GM12878 (cell line): Measurements from ENCODE around the gene SLC5A1. TPM values are rescaled to one million over a fixed set of nuclear protein-coding genes. Genes with fewer than 3 reads are reported as not detected.

Experiments
- ATAC-seq: fragments of 200-7000 bp; cut with Tn5 transposase; 3 replicates; pipeline ENCODE4 v1.9.1; 2020; ENCODE audit warnings: mild to moderate bottlenecking, moderate library complexity
- Bru-seq: library from RNA; stranded (reverse); fragments of 400-500 nt; gene quantifications from one replicate; lab custom pipeline; 2021; lab: Mats Ljungman, UMichigan
- BruChase-seq, 2 experiments: library from RNA; stranded (reverse); fragments of 400-500 nt; gene quantifications; one replicate each; lab custom pipeline; 2021; lab: Mats Ljungman, UMichigan
- BruUV-seq: library from RNA; stranded (reverse); fragments of 400-500 nt; replicated peaks from 2 replicates; lab custom pipeline; 2021; lab: Mats Ljungman, UMichigan
- CTCF ChIA-PET: fragments of 300-600 bp; sonication (Branson Sonifier 250); formaldehyde crosslinking; extraction: SDS; loops from one replicate; lab custom pipeline; 2021; ENCODE audit warnings: inconsistent platforms; lab: Yijun Ruan, JAX
- POLR2A ChIA-PET: fragments of 350-600 bp; formaldehyde crosslinking; extraction: SDS; loops from one replicate; lab custom pipeline; 2021; ENCODE audit warnings: inconsistent platforms; lab: Charles Lee
- RAD21 ChIA-PET: fragments of 300-600 bp; sonication (Branson Sonifier 250); formaldehyde crosslinking; loops from one replicate; lab custom pipeline; 2023; ENCODE audit warnings: antibody characterized with exemption; ENCODE audit not compliant: unreplicated experiment; lab: Charles Lee
- SMC1A ChIA-PET: fragments of 300-600 bp; sonication (Branson Sonifier 250); formaldehyde crosslinking; loops from one replicate; lab custom pipeline; 2023; ENCODE audit not compliant: unreplicated experiment, uncharacterized antibody; lab: Charles Lee
- DNase-seq: peaks from one replicate; pipeline ENCODE4 v3.0.0-alpha.2; 2011; ENCODE audit warnings: low read depth, low spot score
- FAIRE-seq: peaks from 3 replicates; lab custom pipeline; 2011; peaks lifted over from hg19 to GRCh38; lab: Jason Lieb, UNC
- H2AFZ ChIP-seq: 2 replicates; pipeline ENCODE4 v1.6.0; 2011; ENCODE audit warnings: low read depth, low read length, control low read depth; ENCODE audit not compliant: control insufficient read depth
- H3K27ac ChIP-seq: 2 replicates; pipeline ENCODE4 v1.5.1; 2011; ENCODE audit warnings: control low read depth; ENCODE audit not compliant: control insufficient read depth, insufficient read depth
- H3K27me3 ChIP-seq, 2 experiments: replicated peaks in 1 of 2; 2 replicates each; pipeline versions ENCODE4 v1.6.0 to v1.6.1; 2011; ENCODE audit warnings: low read length in 1 of 2; ENCODE audit not compliant: control insufficient read depth in 2 of 2, insufficient read depth in 2 of 2
- H3K36me3 ChIP-seq, 2 experiments: 2 replicates each; pipeline ENCODE4 v1.5.1; 2011; ENCODE audit warnings: low read length in 1 of 2; ENCODE audit not compliant: control insufficient read depth in 2 of 2, insufficient read depth in 2 of 2
- H3K4me1 ChIP-seq: 2 replicates; pipeline ENCODE4 v1.6.1; 2011; ENCODE audit warnings: mild to moderate bottlenecking, low read length, moderate library complexity, mixed read lengths; ENCODE audit not compliant: control insufficient read depth, insufficient read depth
- H3K4me2 ChIP-seq: 2 replicates; pipeline ENCODE4 v1.6.0; 2011; ENCODE audit warnings: control low read depth; ENCODE audit not compliant: control insufficient read depth, insufficient read depth
- H3K4me3 ChIP-seq: fragments of 200-600 bp; sonication (generic); 2 replicates; pipeline ENCODE4 v1.5.1; 2016
- H3K79me2 ChIP-seq: 2 replicates; pipeline ENCODE4 v1.6.0; 2011; ENCODE audit warnings: low read length; ENCODE audit not compliant: control insufficient read depth, insufficient read depth
- H3K9ac ChIP-seq: 2 replicates; pipeline ENCODE4 v1.8.0; 2011; ENCODE audit warnings: low read length, control low read depth, mixed read lengths; ENCODE audit not compliant: control insufficient read depth, insufficient read depth
- H3K9me3 ChIP-seq: replicated peaks from 3 replicates; pipeline ENCODE4 v1.5.1; 2011; ENCODE audit warnings: mild to moderate bottlenecking, low read length; ENCODE audit not compliant: control insufficient read depth, insufficient read depth
- H4K20me1 ChIP-seq: 2 replicates; pipeline ENCODE4 v1.6.0; 2011; ENCODE audit not compliant: control insufficient read depth, insufficient read depth
- CHD4 ChIP-seq: fragments of 200-600 bp; sonication (generic); IDR thresholded peaks from 2 replicates; pipeline ENCODE4 v1.6.1; 2016; ENCODE audit warnings: mild to moderate bottlenecking
- DPF2 ChIP-seq: fragments of 450-650 bp; IDR thresholded peaks from 2 replicates; pipeline ENCODE4 v1.6.1; 2017; ENCODE audit warnings: mild to moderate bottlenecking
- EP300 ChIP-seq, 2 experiments: fragments of 150-350 bp in 1 of 2; IDR thresholded peaks; 2 replicates each; pipeline ENCODE4 v1.6.1; 2011 to 2012; ENCODE audit warnings: low read depth in 2 of 2, low read length in 2 of 2, borderline replicate concordance in 1 of 2, improper control_type of control experiment in 1 of 2, inconsistent platforms in 1 of 2; ENCODE audit not compliant: control insufficient read depth in 1 of 2
- NFIC ChIP-seq: IDR thresholded peaks from 2 replicates; pipeline ENCODE4 v1.6.1; 2012; ENCODE audit warnings: low read depth, mild to moderate bottlenecking, inconsistent platforms, low read length, moderate library complexity
- NRF1 ChIP-seq: conservative IDR thresholded peaks from 2 replicates; pipeline ENCODE4 v1.6.1; 2011; ENCODE audit warnings: mild to moderate bottlenecking, low read depth, low read length, improper control_type of control experiment
- POLR2A ChIP-seq: IDR thresholded peaks from 2 replicates; pipeline ENCODE4 v1.6.1; 2011; ENCODE audit warnings: low read depth, mild to moderate bottlenecking, low read length
- POLR2AphosphoS2 ChIP-seq: IDR thresholded peaks from 2 replicates; pipeline ENCODE4 v1.6.1; 2011; ENCODE audit warnings: low read depth, mild to moderate bottlenecking, low read length, improper control_type of control experiment, moderate library complexity
- POLR2AphosphoS5 ChIP-seq: IDR thresholded peaks from 2 replicates; pipeline ENCODE4 v1.6.1; 2011; ENCODE audit warnings: mild to moderate bottlenecking, low read length, inconsistent platforms
- YBX1 ChIP-seq: fragments of 450-650 bp; IDR thresholded peaks from 2 replicates; pipeline ENCODE4 v1.6.1; 2016; ENCODE audit warnings: antibody characterized with exemption
- WGBS: methylation state at CpG from one replicate; pipeline ENCODE4 v1.1.6; 2016; ENCODE audit warnings: low lambda C conversion rate; ENCODE audit not compliant: insufficient replicate concordance, insufficient coverage; ENCODE audit errors: missing lambda C conversion rate; 5-methylcytosine and 5-hydroxymethylcytosine counted together
- in situ Hi-C: fragments of 300-500 bp; cut with MboI; formaldehyde crosslinking; loops from 9 replicates; pipeline ENCODE4 v1.14.3; 2018; ENCODE audit warnings: mixed read lengths
- intact Hi-C: fragments of 100-400 bp; cut with micrococcal nuclease; formaldehyde crosslinking; loops from one replicate; pipeline ENCODE4 v1.14.2; 2022; ENCODE audit not compliant: unreplicated experiment
- long read RNA-seq, 2 experiments: library from polyadenylated mRNA; unstranded; transcript quantifications; one replicate each; pipeline ENCODE4 v2.0.0, GENCODE V29; 2019 to 2020
- polyA minus RNA-seq, 3 experiments: library from RNA; depleted of rRNA, polyadenylated mRNA; stranded (reverse); fragments of >200 nt; gene quantifications; 2 replicates each; pipeline ENCODE4 v1.2.3, GENCODE V29; 2011
- polyA plus RNA-seq, 11 experiments: library from polyadenylated mRNA; depleted of rRNA in 4 of 11; unstranded in 6 of 11; stranded (reverse) in 5 of 11; fragments of >200 nt; fragmentation: Nextera tagmentation in 4 of 11; fragmentation: Illumina TruSeq in 1 of 11; extraction: Ambion mirVana in 4 of 11; extraction: Trizol in 1 of 11; gene quantifications; 1 replicate in 1 of 11; 2 replicates in 10 of 11; pipeline versions ENCODE4 v1.2.1 to v1.2.3, GENCODE V29; 2011 to 2016; ENCODE audit warnings: inconsistent platforms in 2 of 11, missing spikeins in 2 of 11, low read depth in 1 of 11
- total RNA-seq, 4 experiments: library from RNA; depleted of rRNA in 3 of 4; stranded (reverse); fragments of >200 nt in 3 of 4; fragmentation: Illumina TruSeq in 1 of 4; extraction: Trizol in 1 of 4; gene quantifications; 2 replicates each; pipeline versions ENCODE4 v1.2.1 to v1.2.3, GENCODE V29; 2013 to 2021
- TF ChIP-seq, protein P1 (sequence below), 3 experiments: IDR thresholded peaks in 2 of 3; conservative IDR thresholded peaks in 1 of 3; 2 replicates each; pipeline ENCODE4 v1.5.1; 2011; ENCODE audit warnings: low read depth in 3 of 3, low read length in 3 of 3, mild to moderate bottlenecking in 3 of 3, control low read depth in 2 of 3, moderate library complexity in 2 of 3, inconsistent platforms in 1 of 3, mixed read lengths in 1 of 3; ENCODE audit not compliant: control insufficient read depth in 2 of 3, insufficient read depth in 1 of 3; ENCODE audit errors: extremely low read depth in 1 of 3

Gene SLC5A1
- total RNA-seq (2013; cell fraction: nucleolus; rRNA removed), result not detected in 2 replicates
- not detected in 2 replicates for total RNA-seq (2014; rRNA removed)
- total RNA-seq (2014; rRNA removed; fragmentation: Illumina TruSeq; extraction: Trizol), result not detected in 2 replicates
- total RNA-seq (2021), result not detected in 2 replicates
- not detected for polyA plus RNA-seq (2011; ENCODE audit: low read depth)
- polyA plus RNA-seq (2011; rRNA removed), result not detected in 2 replicates
- polyA plus RNA-seq (2011; cell fraction: cytosol; rRNA removed), result not detected in 2 replicates
- polyA plus RNA-seq (2011; cell fraction: nucleus; rRNA removed), result 0.10 TPM in 1 of 2 replicates, not detected in the other
- not detected in 2 replicates for polyA plus RNA-seq (2012)
- polyA plus RNA-seq (2014; fragmentation: Illumina TruSeq; extraction: Trizol), result not detected in 2 replicates
- not detected for polyA plus RNA-seq (2014; fragmentation: Nextera tagmentation; extraction: Ambion mirVana)
- 0.01 TPM in 1 of 2 replicates, not detected in the other for polyA plus RNA-seq (2014; rRNA removed)
- not detected for polyA plus RNA-seq (2016; fragmentation: Nextera tagmentation; extraction: Ambion mirVana)
- polyA minus RNA-seq (2011; rRNA and poly(A)+ RNA removed), result 1.1 TPM in 1 of 2 replicates, not detected in the other
- polyA minus RNA-seq (2011; cell fraction: cytosol; rRNA and poly(A)+ RNA removed), result not detected in 2 replicates
- polyA minus RNA-seq (2011; cell fraction: nucleus; rRNA and poly(A)+ RNA removed), result not detected in 2 replicates
- Bru-seq, nascent RNA, result not detected
- BruChase-seq, experiment 1, labeled RNA remaining after a 6-hour chase, result percentile 3 among the genes with signal in this experiment
- BruChase-seq, experiment 2, labeled RNA remaining after a 2-hour chase, result percentile 1 among the genes with signal in this experiment
- long read RNA-seq, experiment 1, result 0 reads
- long read RNA-seq, experiment 2, result 0 reads

DNA sequence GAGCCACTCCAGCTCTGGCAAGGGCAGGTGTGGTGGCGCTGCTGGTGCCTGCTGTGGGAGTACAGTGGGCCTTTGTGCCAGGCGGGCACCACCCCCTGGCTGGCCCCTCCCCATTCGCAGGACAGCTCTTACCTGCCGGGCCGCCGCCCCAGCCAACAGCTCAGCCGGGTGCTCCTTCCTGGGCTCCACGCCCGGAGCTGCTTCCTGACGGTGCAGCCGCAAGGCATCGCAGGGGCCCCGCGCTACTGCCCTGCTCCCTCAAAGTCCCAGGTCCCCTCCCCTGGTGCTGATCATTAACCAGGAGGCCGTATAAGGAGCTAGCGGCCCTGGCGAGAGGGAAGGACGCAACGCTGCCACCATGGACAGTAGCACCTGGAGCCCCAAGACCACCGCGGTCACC, at the start of gene SLC5A1:
Gene SLC5A1 (plus strand): TSS at position 338 of the 400 bp plus-strand sequence. CDS start 21 bp downstream, at position 359.
- H3K79me2 ChIP-seq, result no peaks in the 10 kb centered on the region
- FAIRE-seq, result no peak
- no peak within 1 kb of the TSS for H3K9ac ChIP-seq
- intact Hi-C loops (no loop called here), in situ Hi-C loops (no loop called here)
- H3K4me3 ChIP-seq, result no peak within 1 kb of the TSS
- no peaks in the 10 kb centered on the region for H4K20me1 ChIP-seq
- H3K9me3 ChIP-seq, result no peaks in the 10 kb centered on the region
- ChIA-PET POLR2A (no interaction called here), CTCF (no interaction called here), SMC1A (no interaction called here), RAD21 (no interaction called here)
- H3K27me3 ChIP-seq, result peaks cover 2 to 10% of the 10 kb centered on the region in 2 experiments
- no peak for ATAC-seq
- H3K4me1 ChIP-seq, result no peaks in the 10 kb centered on the region
- no peaks in the 10 kb centered on the region for H3K36me3 ChIP-seq
- DNase-seq, result no peak
- H3K4me2 ChIP-seq, result no peak within 1 kb of the TSS
- TF ChIP-seq POLR2A (no peak), EP300 (IDR thresholded peaks at IDR 0.05; ENCODE audit: borderline replicate concordance in 1 of 2, control insufficient read depth in 1 of 2, low read depth in 2 of 2, low read length in 2 of 2) (no peak), NRF1 (no peak), POLR2AphosphoS5 (no peak), POLR2AphosphoS2 (no peak), YBX1 (no peak), CHD4 (no peak), NFIC (no peak), DPF2 (no peak)
- TF ChIP-seq, protein P1, sequence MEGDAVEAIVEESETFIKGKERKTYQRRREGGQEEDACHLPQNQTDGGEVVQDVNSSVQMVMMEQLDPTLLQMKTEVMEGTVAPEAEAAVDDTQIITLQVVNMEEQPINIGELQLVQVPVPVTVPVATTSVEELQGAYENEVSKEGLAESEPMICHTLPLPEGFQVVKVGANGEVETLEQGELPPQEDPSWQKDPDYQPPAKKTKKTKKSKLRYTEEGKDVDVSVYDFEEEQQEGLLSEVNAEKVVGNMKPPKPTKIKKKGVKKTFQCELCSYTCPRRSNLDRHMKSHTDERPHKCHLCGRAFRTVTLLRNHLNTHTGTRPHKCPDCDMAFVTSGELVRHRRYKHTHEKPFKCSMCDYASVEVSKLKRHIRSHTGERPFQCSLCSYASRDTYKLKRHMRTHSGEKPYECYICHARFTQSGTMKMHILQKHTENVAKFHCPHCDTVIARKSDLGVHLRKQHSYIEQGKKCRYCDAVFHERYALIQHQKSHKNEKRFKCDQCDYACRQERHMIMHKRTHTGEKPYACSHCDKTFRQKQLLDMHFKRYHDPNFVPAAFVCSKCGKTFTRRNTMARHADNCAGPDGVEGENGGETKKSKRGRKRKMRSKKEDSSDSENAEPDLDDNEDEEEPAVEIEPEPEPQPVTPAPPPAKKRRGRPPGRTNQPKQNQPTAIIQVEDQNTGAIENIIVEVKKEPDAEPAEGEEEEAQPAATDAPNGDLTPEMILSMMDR (IDR thresholded peaks at IDR 0.05 in 2 of 3, conservative IDR thresholded peaks at IDR 0.05 in 1 of 3; ENCODE audit: control insufficient read depth in 2 of 3, extremely low read depth in 1 of 3, insufficient read depth in 1 of 3, low read depth in 3 of 3, low read length in 3 of 3), result no peak
- TF ChIP-seq, all 136 proteins: peak for 0
- no TSS peak for BruUV-seq
- no peak within 1 kb of the TSS for H3K27ac ChIP-seq
- H2AFZ ChIP-seq, result no peak within 1 kb of the TSS
- 21% methylated on average over 21 of the region's 21 CpGs for WGBS
